Natural killer cell (primary cell): ENCODE measurements around the gene HTR7. TPM values are rescaled to one million over a fixed set of nuclear protein-coding genes. Genes with fewer than 3 reads are reported as not detected.

ENCODE experiments used
- ATAC-seq, 3 donors: fragments of 150-1000 bp in 2 of 3; fragments of 200-7000 bp in 1 of 3; cut with Tn5 transposase; 1 replicate in 1 of 3; 2 replicates in 2 of 3; pipeline ENCODE4 v1.10.0; 2021; ENCODE audit warnings: mild to moderate bottlenecking in 2 of 3, moderate library complexity in 2 of 3
- DNase-seq, 2 donors: peaks; one replicate each; pipeline versions ENCODE4 v3.0.0 to v3.0.0-alpha.2; 2013 to 2021; ENCODE audit warnings: mixed read lengths in 1 of 2
- H3K27ac ChIP-seq: one replicate; pipeline ENCODE4 v1.5.1; 2013; ENCODE audit warnings: mild to moderate bottlenecking, low read length
- H3K27me3 ChIP-seq: one replicate; pipeline ENCODE4 v1.6.1; 2013; ENCODE audit warnings: low read length; ENCODE audit not compliant: control insufficient read depth, insufficient read depth
- H3K36me3 ChIP-seq: one replicate; pipeline ENCODE4 v1.6.1; 2013; ENCODE audit warnings: low read length; ENCODE audit not compliant: control insufficient read depth, insufficient read depth
- H3K4me1 ChIP-seq: one replicate; pipeline ENCODE4 v1.6.1; 2013; ENCODE audit warnings: low read length; ENCODE audit not compliant: control insufficient read depth, insufficient read depth
- H3K4me3 ChIP-seq: one replicate; pipeline ENCODE4 v1.5.1; 2013; ENCODE audit warnings: low read length
- H3K9me3 ChIP-seq: one replicate; pipeline ENCODE4 v1.6.1; 2013; ENCODE audit warnings: low read length; ENCODE audit not compliant: control insufficient read depth, insufficient read depth
- H3K27ac Mint-ChIP-seq, 2 donors: one replicate each; pipeline ENCODE4 v1.8.0; 2022; ENCODE audit warnings: mild to moderate bottlenecking in 2 of 2, mixed read lengths in 2 of 2, moderate library complexity in 1 of 2
- H3K27me3 Mint-ChIP-seq, 2 donors: one replicate each; pipeline ENCODE4 v1.8.0; 2022; ENCODE audit warnings: low read depth in 2 of 2, mixed read lengths in 2 of 2
- H3K36me3 Mint-ChIP-seq: one replicate; pipeline ENCODE4 v1.8.0; 2022; ENCODE audit warnings: mixed read lengths
- H3K4me1 Mint-ChIP-seq, 2 donors: one replicate each; pipeline ENCODE4 v1.8.0; 2022; ENCODE audit warnings: mixed read lengths in 2 of 2
- H3K4me3 Mint-ChIP-seq: one replicate; pipeline ENCODE4 v1.8.0; 2022; ENCODE audit warnings: mild to moderate bottlenecking, moderate library complexity, mixed read lengths
- H3K9me3 Mint-ChIP-seq, 2 donors: one replicate each; pipeline ENCODE4 v1.8.0; 2022; ENCODE audit warnings: mixed read lengths in 2 of 2
- CTCF ChIP-seq: fragments of 200-600 bp; IDR thresholded peaks from one replicate; pipeline ENCODE4 v1.8.0; 2022; ENCODE audit warnings: antibody characterized with exemption
- WGBS: methylation state at CpG from one replicate; pipeline ENCODE4 v1.1.7; 2013; ENCODE audit warnings: missing lambda C conversion rate; ENCODE audit not compliant: insufficient coverage; 5-methylcytosine and 5-hydroxymethylcytosine counted together
- intact Hi-C: fragments of 100-400 bp; cut with micrococcal nuclease; formaldehyde crosslinking; loops from one replicate; pipeline ENCODE4 v1.14.2; 2022
- total RNA-seq, 4 donors: library from RNA; stranded (reverse); fragments of 120-200 nt in 1 of 4; gene quantifications; one replicate each; pipeline versions ENCODE4 v1.2.3 to v1.2.4, GENCODE V29; 2013 to 2022

Gene HTR7
- total RNA-seq, 3 donors from 2014 or later (not counting 1 experiment from before 2014, with no cell fraction given), result 0.11 to 0.20 TPM; not detected in 1

GRCh38 chr10:90855126-90855525 is 2.7 kb downstream of the HTR7 start:
- no peak for DNase-seq
- Mint-ChIP-seq H3K9me3 (peaks cover 6 to 9% of the 10 kb centered on the region in 2 donors), H3K4me1 (peaks cover 11 to 12% of the 10 kb centered on the region in 2 donors), H3K27ac (no peak overlapping the region), H3K27me3 (peaks cover 41 to 54% of the 10 kb centered on the region in 2 donors), H3K4me3 (no peak overlapping the region), H3K36me3 (peaks cover 11% of the 10 kb centered on the region)
- no peaks in the 10 kb centered on the region for H3K9me3 ChIP-seq
- no peak for TF ChIP-seq CTCF
- ATAC-seq, result no peak
- H3K27ac ChIP-seq, result no peak overlapping the region
- intact Hi-C loops, result no loop called here
- H3K27me3 ChIP-seq, result peaks cover 31% of the 10 kb centered on the region
- no peaks in the 10 kb centered on the region for H3K36me3 ChIP-seq
- no peak overlapping the region for H3K4me3 ChIP-seq
- H3K4me1 ChIP-seq, result peaks cover 14% of the 10 kb centered on the region
- 90% methylated on average over 2 of the region's 3 CpGs for WGBS

GRCh38 chr10:90849956-90850749 is 7.7 kb downstream of the HTR7 start:
- H3K36me3 Mint-ChIP-seq, result peaks cover 12% of the 10 kb centered on the region
- intact Hi-C loops, result no loop called here
- no peak for DNase-seq

GRCh38 chr10:90847436-90847835 is 10.4 kb downstream of the HTR7 start:
- no peak for TF ChIP-seq CTCF
- no peaks in the 10 kb centered on the region for H3K27me3 ChIP-seq
- no peaks in the 10 kb centered on the region for H3K4me1 ChIP-seq
- intact Hi-C loops, result no loop called here
- ATAC-seq (no peak), DNase-seq (no peak)
- Mint-ChIP-seq H3K27me3 (peaks cover 20 to 33% of the 10 kb centered on the region in 2 donors), H3K36me3 (peaks cover 12% of the 10 kb centered on the region), H3K9me3 (peaks cover 9 to 11% of the 10 kb centered on the region in 2 donors), H3K4me1 (no peaks in the 10 kb centered on the region), H3K4me3 (no peak overlapping the region), H3K27ac (no peak overlapping the region)
- H3K27ac ChIP-seq, result no peak overlapping the region
- no peaks in the 10 kb centered on the region for H3K9me3 ChIP-seq
- H3K4me3 ChIP-seq, result no peak overlapping the region
- H3K36me3 ChIP-seq, result no peaks in the 10 kb centered on the region
- 0% methylated on average over 1 of the region's 1 CpG for WGBS

More at GRCh38 chr10:90849956-90850749, 7.7 kb downstream of the HTR7 start:
- WGBS, result no CpG with 5 or more reads among the region's 1 CpG
- Histone ChIP-seq H3K36me3 (no peaks in the 10 kb centered on the region), H3K4me1 (no peaks in the 10 kb centered on the region), H3K27me3 (peaks cover 7% of the 10 kb centered on the region), H3K9me3 (no peaks in the 10 kb centered on the region), H3K4me3 (no peak overlapping the region), H3K27ac (no peak overlapping the region)
- H3K9me3 Mint-ChIP-seq, result peaks cover 6 to 9% of the 10 kb centered on the region in 2 donors
- no peak overlapping the region for H3K27ac Mint-ChIP-seq
- no peak for TF ChIP-seq CTCF
- no peak for ATAC-seq
- H3K4me1 Mint-ChIP-seq, result no peaks in the 10 kb centered on the region
- H3K4me3 Mint-ChIP-seq, result no peak overlapping the region
- H3K27me3 Mint-ChIP-seq, result peaks cover 32 to 41% of the 10 kb centered on the region in 2 donors
